Neutrophil (primary cell): ENCODE measurements around the gene TMEM167A.

Source experiments
- H3K27ac ChIP-seq: fragments of 200-600 bp; sonication (generic); 2 replicates; pipeline ENCODE4 v1.5.1; 2016; ENCODE audit warnings: mild to moderate bottlenecking, moderate library complexity
- H3K27me3 ChIP-seq: fragments of 200-600 bp; sonication (generic); 2 replicates; pipeline ENCODE4 v1.6.0; 2016; ENCODE audit warnings: mild to moderate bottlenecking
- H3K36me3 ChIP-seq: fragments of 200-600 bp; sonication (generic); 2 replicates; pipeline ENCODE4 v1.5.1; 2017
- H3K4me1 ChIP-seq, 2 experiments: fragments of 200-600 bp in 1 of 2; sonication (generic) in 1 of 2; 1 replicate in 1 of 2; 2 replicates in 1 of 2; pipeline versions ENCODE4 v1.5.1 to v1.6.1; 2013 to 2016; ENCODE audit warnings: low read depth in 1 of 2, low read length in 1 of 2, mild to moderate bottlenecking in 1 of 2, moderate library complexity in 1 of 2; ENCODE audit not compliant: control insufficient read depth in 1 of 2, insufficient read depth in 1 of 2
- H3K4me3 ChIP-seq, 2 experiments: fragments of 200-600 bp in 1 of 2; sonication (generic) in 1 of 2; 1 replicate in 1 of 2; 2 replicates in 1 of 2; pipeline ENCODE4 v1.5.1; 2013 to 2016; ENCODE audit warnings: low read depth in 1 of 2, low read length in 1 of 2, mild to moderate bottlenecking in 1 of 2, moderate library complexity in 1 of 2
- H3K9me3 ChIP-seq: fragments of 200-600 bp; sonication (generic); 2 replicates; pipeline ENCODE4 v1.5.1; 2016
- TF ChIP-seq, protein P1 (sequence below): fragments of 200-600 bp; sonication (generic); IDR thresholded peaks from 2 replicates; pipeline ENCODE4 v1.5.1; 2016; ENCODE audit warnings: antibody characterized with exemption

The TMEM167A gene

DNA sequence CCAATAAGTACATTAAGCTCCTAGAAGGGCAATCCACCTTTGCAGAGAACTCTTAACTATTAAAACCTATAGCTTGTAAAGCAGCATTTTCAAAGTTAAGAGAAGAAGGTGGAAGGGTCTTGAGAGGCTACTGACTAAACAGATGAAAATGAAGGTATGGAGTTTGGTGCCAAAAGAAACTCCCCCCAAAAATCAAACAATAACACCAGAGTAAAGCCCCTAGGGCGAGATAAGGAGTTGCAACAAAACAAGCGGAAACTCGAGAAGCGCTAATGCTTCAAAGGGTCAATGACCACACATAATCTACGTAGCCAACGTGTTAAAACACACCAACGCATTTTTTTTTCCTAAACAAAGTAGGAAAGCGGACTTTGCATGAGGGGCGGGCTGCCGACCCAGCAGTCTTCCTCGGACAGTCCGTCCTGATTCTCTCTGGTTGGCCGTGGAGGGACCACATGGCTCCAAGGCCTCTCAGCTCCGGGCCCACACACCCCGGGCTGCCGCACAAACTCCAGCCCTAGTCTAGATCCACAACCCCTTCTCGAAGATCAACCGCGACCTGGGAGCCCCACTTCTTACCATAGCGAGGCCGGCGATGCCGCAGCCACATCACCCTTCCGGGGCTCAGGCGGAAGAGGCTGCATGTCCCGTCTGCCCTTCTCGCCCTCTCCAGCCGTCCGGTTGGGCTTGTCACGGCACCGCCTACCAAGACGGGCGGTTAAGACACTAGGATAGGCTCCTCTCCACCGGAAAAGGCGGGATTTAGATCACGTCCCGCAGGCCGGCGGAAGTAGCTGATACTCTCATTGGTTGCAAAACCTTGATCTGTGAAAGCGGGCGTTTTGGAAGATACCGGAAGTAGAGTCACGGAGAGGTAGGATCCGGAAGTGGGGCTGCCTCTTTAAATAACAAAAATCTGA, at the start of gene TMEM167A, which contains the start of gene XRCC4:
Gene TMEM167A, minus strand, starts transcription at position 653 of the 920 bp plus-strand sequence. Its CDS starts 71 bp downstream, at position 582.
Gene XRCC4, plus strand, starts transcription at position 806 of the 920 bp plus-strand sequence. CDS start 27,373 bp downstream, outside the sequence.
- peak within 1 kb of the TSS; percentile 86 for H3K27ac ChIP-seq
- H3K27me3 ChIP-seq: no peaks in the 10 kb centered on the region
- TF ChIP-seq, protein P1, sequence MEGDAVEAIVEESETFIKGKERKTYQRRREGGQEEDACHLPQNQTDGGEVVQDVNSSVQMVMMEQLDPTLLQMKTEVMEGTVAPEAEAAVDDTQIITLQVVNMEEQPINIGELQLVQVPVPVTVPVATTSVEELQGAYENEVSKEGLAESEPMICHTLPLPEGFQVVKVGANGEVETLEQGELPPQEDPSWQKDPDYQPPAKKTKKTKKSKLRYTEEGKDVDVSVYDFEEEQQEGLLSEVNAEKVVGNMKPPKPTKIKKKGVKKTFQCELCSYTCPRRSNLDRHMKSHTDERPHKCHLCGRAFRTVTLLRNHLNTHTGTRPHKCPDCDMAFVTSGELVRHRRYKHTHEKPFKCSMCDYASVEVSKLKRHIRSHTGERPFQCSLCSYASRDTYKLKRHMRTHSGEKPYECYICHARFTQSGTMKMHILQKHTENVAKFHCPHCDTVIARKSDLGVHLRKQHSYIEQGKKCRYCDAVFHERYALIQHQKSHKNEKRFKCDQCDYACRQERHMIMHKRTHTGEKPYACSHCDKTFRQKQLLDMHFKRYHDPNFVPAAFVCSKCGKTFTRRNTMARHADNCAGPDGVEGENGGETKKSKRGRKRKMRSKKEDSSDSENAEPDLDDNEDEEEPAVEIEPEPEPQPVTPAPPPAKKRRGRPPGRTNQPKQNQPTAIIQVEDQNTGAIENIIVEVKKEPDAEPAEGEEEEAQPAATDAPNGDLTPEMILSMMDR: peak; percentile 35
- no peaks in the 10 kb centered on the region for H3K36me3 ChIP-seq
- peaks cover 18 to 21% of the 10 kb centered on the region in 2 experiments for H3K4me1 ChIP-seq
- H3K4me3 ChIP-seq: peak within 1 kb of the TSS; percentile 94 to 100
- H3K9me3 ChIP-seq: no peaks in the 10 kb centered on the region

- Histone ChIP-seq H3K9me3 (no peaks in the 10 kb centered on the region), H3K27me3 (no peaks in the 10 kb centered on the region)
- TF ChIP-seq, protein P1: no peak
These were observed 49.3 kb upstream of the TMEM167A start for GRCh38 chr5:83126501-83126900.

GRCh38 chr5:83125560-83125959, 48.4 kb upstream of the TMEM167A start:
- Histone ChIP-seq H3K4me3 (no peak overlapping the region), H3K27ac (no peak overlapping the region), H3K9me3 (no peaks in the 10 kb centered on the region), H3K36me3 (no peaks in the 10 kb centered on the region), H3K4me1 (no peaks in the 10 kb centered on the region), H3K27me3 (no peaks in the 10 kb centered on the region)
- TF ChIP-seq, protein P1: no peak

More at GRCh38 chr5:83126501-83126900, 49.3 kb upstream of the TMEM167A start:
- Histone ChIP-seq H3K4me1 (no peaks in the 10 kb centered on the region), H3K27ac (no peak overlapping the region), H3K36me3 (no peaks in the 10 kb centered on the region), H3K4me3 (no peak overlapping the region)

DNA sequence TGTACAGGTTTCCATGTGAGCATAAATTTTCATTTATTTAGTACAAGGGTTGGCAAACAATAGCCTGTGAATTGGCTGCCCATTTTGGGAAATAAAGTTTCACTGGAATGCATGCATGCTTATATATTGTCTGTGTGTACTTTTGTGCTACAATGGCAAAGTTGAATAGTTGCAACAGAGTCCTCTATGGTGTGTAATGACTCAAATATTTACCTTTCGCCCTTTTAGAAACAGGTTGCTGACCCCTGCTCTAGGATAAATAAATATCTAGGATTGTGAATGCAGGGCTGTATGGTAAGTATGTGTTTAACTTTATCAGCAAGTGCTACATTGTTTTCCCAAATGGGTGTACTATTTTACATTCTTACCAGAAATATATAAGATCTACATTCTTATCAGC, 47.4 kb upstream of the TMEM167A start:
- Histone ChIP-seq H3K36me3 (no peaks in the 10 kb centered on the region), H3K4me1 (no peaks in the 10 kb centered on the region), H3K27ac (no peak overlapping the region), H3K9me3 (no peaks in the 10 kb centered on the region), H3K4me3 (no peak overlapping the region), H3K27me3 (no peaks in the 10 kb centered on the region)
- TF ChIP-seq, protein P1: no peak

GRCh38 chr5:83118976-83119375, 41.8 kb upstream of the TMEM167A start:
- no peaks in the 10 kb centered on the region for H3K9me3 ChIP-seq
- H3K4me1 ChIP-seq: no peaks in the 10 kb centered on the region
- no peaks in the 10 kb centered on the region for H3K36me3 ChIP-seq
- H3K4me3 ChIP-seq: no peak overlapping the region
- TF ChIP-seq, protein P1: no peak
- H3K27ac ChIP-seq: no peak overlapping the region
- no peaks in the 10 kb centered on the region for H3K27me3 ChIP-seq
